HG03439 (cell line): Measurements from ENCODE around the gene HAGH.

Experiments
- ATAC-seq: cut with Tn5 transposase; IDR thresholded peaks from one replicate; pipeline ENCODE4 v1.9.1; 2021; ENCODE audit warnings: mild to moderate bottlenecking, moderate library complexity; ENCODE audit not compliant: unreplicated experiment

HAGH gene

GRCh38 chr16:1775846-1776671, 50.6 kb downstream of the HAGH start:
- ATAC-seq: no peak

GRCh38 chr16:1775006-1775845, 51.4 kb downstream of the HAGH start:
- ATAC-seq: no peak

GRCh38 chr16:1774448-1774780, 52.2 kb downstream of the HAGH start:
- ATAC-seq: no peak

- no peak for ATAC-seq
These were observed 52.8 kb downstream of the HAGH start for GRCh38 chr16:1773703-1774447.

- ATAC-seq: peak; percentile 45
These were observed 53.5 kb downstream of the HAGH start, which contains the start of gene MRPS34 for GRCh38 chr16:1772908-1773702. MRPS34 (minus strand) TSS chr16:1773134; CDS start chr16:1773119, 15 bp downstream.

GRCh38 chr16:1772362-1772907, 54.2 kb downstream of the HAGH start, which contains the start of gene EME2:
EME2 (plus strand) TSS chr16:1772810; CDS start chr16:1773228, 418 bp downstream.
- peak; percentile 5 for ATAC-seq

- ATAC-seq: no peak
These were observed 54.7 kb downstream of the HAGH start for GRCh38 chr16:1771864-1772361.

GRCh38 chr16:1771188-1771863, 55.3 kb downstream of the HAGH start, which contains the start of gene NME3:
NME3 (minus strand) TSS chr16:1771543; CDS start chr16:1771534, 9 bp downstream.
- ATAC-seq: no peak

GRCh38 chr16:1770328-1771187, 56.1 kb downstream of the HAGH start:
- no peak for ATAC-seq

GRCh38 chr16:1769402-1770300, 57.0 kb downstream of the HAGH start:
- no peak for ATAC-seq

- no peak for ATAC-seq
These were observed 57.7 kb downstream of the HAGH start for GRCh38 chr16:1768767-1769401.

GRCh38 chr16:1768061-1768766, 58.4 kb downstream of the HAGH start:
- ATAC-seq: no peak

GRCh38 chr16:1767116-1767994, 59.3 kb downstream of the HAGH start:
- ATAC-seq: no peak

- ATAC-seq: no peak
These were observed 59.9 kb downstream of the HAGH start for GRCh38 chr16:1766701-1767100.

- ATAC-seq: no peak
These were observed 60.4 kb downstream of the HAGH start for GRCh38 chr16:1766231-1766630.
